HepG2 (cell line): Measurements from ENCODE around the gene C11orf21. TPM values are rescaled to one million over a fixed set of nuclear protein-coding genes. Genes with fewer than 3 reads are reported as not detected.

Experiments
- ATAC-seq: fragments of 200-7000 bp; cut with Tn5 transposase; 3 replicates; pipeline ENCODE4 v1.9.1; 2020; ENCODE audit warnings: mild to moderate bottlenecking, moderate library complexity
- BruUV-seq: library from RNA; stranded (reverse); fragments of 400-500 nt; replicated peaks from 2 replicates; lab custom pipeline; 2021; lab: Mats Ljungman, UMichigan
- CTCF ChIA-PET: fragments of 300-600 bp; formaldehyde crosslinking; extraction: SDS; loops from one replicate; lab custom pipeline; 2021; ENCODE audit warnings: low total read pairs, inconsistent platforms, low intra/inter-chr PET ratio; lab: Yijun Ruan, JAX
- POLR2A ChIA-PET: fragments of 350-600 bp; sonication (Branson Sonifier 250); formaldehyde crosslinking; loops from one replicate; lab custom pipeline; 2020; ENCODE audit warnings: antibody characterized with exemption, inconsistent platforms; lab: Yijun Ruan, JAX
- DNase-seq: peaks from one replicate; pipeline ENCODE4 v3.0.0-alpha.2; 2015; ENCODE audit warnings: low spot score
- FAIRE-seq: peaks from 3 replicates; lab custom pipeline; 2011; peaks lifted over from hg19 to GRCh38; lab: Jason Lieb, UNC
- H2AFZ ChIP-seq: one replicate; pipeline ENCODE4 v1.6.1; 2011; ENCODE audit warnings: low read length, inconsistent platforms
- H3K27ac ChIP-seq: fragments of 300-600 bp; 3 replicates; pipeline ENCODE4 v1.8.0; 2011; ENCODE audit warnings: mixed run types, mild to moderate bottlenecking, mixed read lengths, low read length, inconsistent platforms; ENCODE audit not compliant: insufficient read depth; ENCODE audit errors: extremely low read length
- H3K27me3 ChIP-seq, 2 experiments: fragments of 200-600 bp in 1 of 2; 2 replicates in 1 of 2; 3 replicates in 1 of 2; pipeline versions ENCODE4 v1.6.0 to v1.8.0; 2011; ENCODE audit warnings: low read length in 2 of 2, mild to moderate bottlenecking in 2 of 2, moderate library complexity in 2 of 2, inconsistent platforms in 1 of 2; ENCODE audit not compliant: insufficient read depth in 2 of 2, control insufficient read depth in 1 of 2
- H3K36me3 ChIP-seq, 2 experiments: fragments of 200-600 bp in 1 of 2; replicated peaks in 1 of 2; 2 replicates in 1 of 2; 3 replicates in 1 of 2; pipeline versions ENCODE4 v1.5.1 to v1.8.0; 2011; ENCODE audit warnings: low read length in 2 of 2, inconsistent platforms in 1 of 2; ENCODE audit not compliant: insufficient read depth in 2 of 2, control insufficient read depth in 1 of 2
- H3K4me1 ChIP-seq: 2 replicates; pipeline ENCODE4 v1.5.1; 2012; ENCODE audit warnings: low read length, inconsistent platforms; ENCODE audit not compliant: insufficient read depth
- H3K4me2 ChIP-seq: 2 replicates; pipeline ENCODE4 v1.6.0; 2011; ENCODE audit warnings: low read depth, low read length, inconsistent platforms
- H3K4me3 ChIP-seq, 3 experiments: fragments of 200-600 bp in 1 of 3; sonication (generic), shearing (Covaris generic) in 1 of 3; replicated peaks in 1 of 3; 2 replicates each; pipeline ENCODE4 v1.5.1; 2011 to 2016; ENCODE audit warnings: low read length in 3 of 3, inconsistent platforms in 2 of 3, low read depth in 2 of 3, mild to moderate bottlenecking in 2 of 3, control low read depth in 1 of 3, mixed read lengths in 1 of 3; ENCODE audit not compliant: insufficient read depth in 1 of 3
- H3K79me2 ChIP-seq: one replicate; pipeline ENCODE4 v1.6.1; 2011; ENCODE audit warnings: low read length, inconsistent platforms; ENCODE audit not compliant: insufficient read depth
- H3K9ac ChIP-seq: 2 replicates; pipeline ENCODE4 v1.6.0; 2011; ENCODE audit warnings: mild to moderate bottlenecking, low read depth, low read length, inconsistent platforms; ENCODE audit not compliant: insufficient read depth
- H3K9me3 ChIP-seq: 2 replicates; pipeline ENCODE4 v1.5.1; 2012; ENCODE audit warnings: mild to moderate bottlenecking, low read length
- H4K20me1 ChIP-seq: 2 replicates; pipeline ENCODE4 v1.6.0; 2011; ENCODE audit warnings: inconsistent platforms, mild to moderate bottlenecking, low read length, moderate library complexity; ENCODE audit not compliant: insufficient read depth
- GATAD2A ChIP-seq: IDR thresholded peaks from 2 replicates; pipeline ENCODE4 v1.6.1; 2016
- PAF1 ChIP-seq: IDR thresholded peaks from 2 replicates; pipeline ENCODE4 v1.6.1; 2016; ENCODE audit warnings: missing genetic modification reagents, missing compliant biosample characterization
- PCBP1 ChIP-seq: fragments of 200-400 bp; formaldehyde crosslinking; IDR thresholded peaks from 2 replicates; pipeline ENCODE4 v1.6.1; 2017; ENCODE audit warnings: mild to moderate bottlenecking, low read depth, low read length, borderline replicate concordance
- SIN3A ChIP-seq: IDR thresholded peaks from 2 replicates; pipeline ENCODE4 v1.6.1; 2011; ENCODE audit warnings: low read depth, mild to moderate bottlenecking, control low read depth, low read length, borderline replicate concordance
- SRSF4 ChIP-seq: fragments of 200-400 bp; formaldehyde crosslinking; IDR thresholded peaks from one replicate; pipeline ENCODE4 v1.6.1; 2018; ENCODE audit warnings: mild to moderate bottlenecking, low read depth, low read length, moderate library complexity; ENCODE audit not compliant: poor library complexity, severe bottlenecking
- TCF7 ChIP-seq: sonication (generic); IDR thresholded peaks from 2 replicates; pipeline ENCODE4 v1.6.1; 2016; ENCODE audit warnings: antibody characterized with exemption, low read depth
- ZMYM4 ChIP-seq: sonication (generic); formaldehyde crosslinking; IDR thresholded peaks from 2 replicates; pipeline ENCODE4 v1.8.1; 2023; ENCODE audit warnings: mild to moderate bottlenecking, missing genetic modification reagents
- ZNF318 ChIP-seq: sonication (generic); formaldehyde crosslinking; IDR thresholded peaks from 2 replicates; pipeline ENCODE4 v1.4.0; 2020; ENCODE audit warnings: mild to moderate bottlenecking, missing genetic modification reagents
- WGBS: methylation state at CpG from one replicate; pipeline ENCODE4 v1.1.6; 2017; ENCODE audit warnings: low lambda C conversion rate; 5-methylcytosine and 5-hydroxymethylcytosine counted together
- in situ Hi-C: cut with HindIII; loops from 2 replicates; pipeline ENCODE4 v1.10.0; 2017; ENCODE audit warnings: low pct_unique_long_range_greater_than_20kb; ENCODE audit not compliant: extremely low pct_ligation_motif_present
- intact Hi-C: fragments of 100-400 bp; cut with micrococcal nuclease; formaldehyde crosslinking; loops from one replicate; pipeline ENCODE4 v1.10.0; 2022; ENCODE audit not compliant: unreplicated experiment
- polyA plus RNA-seq, 8 experiments: library from polyadenylated mRNA; depleted of rRNA in 3 of 8; stranded (reverse) in 7 of 8; unstranded in 1 of 8; fragments of >200 nt; fragmentation: Illumina TruSeq in 4 of 8; extraction: Trizol in 4 of 8; gene quantifications; 2 replicates each; pipeline versions ENCODE4 v1.2.1 to v1.2.3, GENCODE V29; 2011 to 2016; ENCODE audit warnings: low read depth in 4 of 8, missing spikeins in 1 of 8, mixed read lengths in 1 of 8; ENCODE audit not compliant: insufficient read depth in 1 of 8
- total RNA-seq, 5 experiments: library from RNA; depleted of rRNA; stranded (reverse); fragments of >200 nt; fragmentation: Illumina TruSeq; extraction: Trizol; gene quantifications; 2 replicates each; pipeline ENCODE4 v1.2.3, GENCODE V29; 2016; ENCODE audit warnings: low read depth in 1 of 5
- TF ChIP-seq, protein P1 (sequence below): sonication (generic); formaldehyde crosslinking; IDR thresholded peaks from 2 replicates; pipeline ENCODE4 v1.5.0; 2020; ENCODE audit warnings: mild to moderate bottlenecking, missing genetic modification reagents, borderline replicate concordance

The C11orf21 gene
- total and polyA plus RNA-seq, 2 of the 13 experiments (the other 11 are each of a cell fraction or from before 2014, with no cell fraction given), result 0.08 TPM; not detected in 1

DNA sequence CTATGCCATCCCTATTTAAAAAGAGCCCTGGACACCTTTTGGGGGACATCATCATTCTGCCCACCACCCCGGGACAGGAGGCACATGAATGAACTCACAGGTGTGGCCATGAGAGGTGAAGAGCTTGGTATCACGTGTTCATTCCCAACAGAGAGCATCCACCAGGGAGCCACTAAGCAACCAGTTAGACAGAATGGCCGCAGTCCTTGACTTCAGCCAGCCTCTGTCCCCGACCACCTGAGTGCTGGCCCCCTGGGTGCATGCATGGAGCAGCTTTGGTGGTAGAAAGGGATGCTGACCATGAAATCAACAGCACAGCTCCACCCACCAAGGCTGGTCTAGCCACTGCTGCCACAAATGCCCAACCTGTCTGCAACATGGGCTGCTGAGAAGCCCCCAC lies 44.3 kb upstream of the C11orf21 start:
- CTCF ChIA-PET, result no interaction called here
- BruUV-seq, result no TSS peak
- DNase-seq, result no peak
- no CpG with 5 or more reads among the region's 4 CpGs for WGBS
- no peak overlapping the region for H3K4me2 ChIP-seq
- no peaks in the 10 kb centered on the region for H4K20me1 ChIP-seq
- H3K27me3 ChIP-seq, result peaks cover 0 to 19% of the 10 kb centered on the region in 2 experiments
- no peaks in the 10 kb centered on the region for H3K79me2 ChIP-seq
- ATAC-seq, result no peak
- intact Hi-C loops (no loop called here), in situ Hi-C loops (no loop called here)
- no peak overlapping the region for H3K27ac ChIP-seq
- H3K4me1 ChIP-seq, result no peaks in the 10 kb centered on the region
- FAIRE-seq, result no peak
- H3K9ac ChIP-seq, result no peak overlapping the region
- no peak overlapping the region for H3K4me3 ChIP-seq
- H3K36me3 ChIP-seq, result no peaks in the 10 kb centered on the region
- POLR2A ChIA-PET, result no interaction called here
- no peaks in the 10 kb centered on the region for H3K9me3 ChIP-seq
- no peak for TF ChIP-seq PAF1 (CRISPR knock-in tag)
- TF ChIP-seq PCBP1, result no peak
- TF ChIP-seq GATAD2A, result no peak
- H2AFZ ChIP-seq, result no peak overlapping the region

DNA sequence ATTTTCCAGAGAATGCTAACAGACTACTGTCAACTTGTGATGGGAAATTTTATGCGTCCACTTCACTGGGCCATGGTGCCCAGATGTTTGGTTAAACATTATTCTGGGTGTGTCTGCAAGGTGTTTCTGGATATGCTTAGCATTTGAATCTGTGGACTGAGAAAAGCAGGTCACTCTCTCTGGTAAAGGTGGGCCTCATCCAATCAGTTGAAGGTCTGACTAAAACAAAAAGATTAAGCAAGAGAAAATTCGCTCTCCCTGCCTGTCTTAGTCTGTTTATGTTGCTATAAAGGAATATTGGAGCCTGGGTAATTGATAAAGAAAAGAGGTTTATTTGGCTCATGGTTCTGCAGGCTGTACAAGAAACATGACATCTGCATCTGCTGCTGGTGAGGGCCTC lies 43.3 kb upstream of the C11orf21 start:
- no peak overlapping the region for H3K4me2 ChIP-seq
- no peaks in the 10 kb centered on the region for H3K9me3 ChIP-seq
- CTCF ChIA-PET, result no interaction called here
- H3K27me3 ChIP-seq, result peaks cover 0 to 17% of the 10 kb centered on the region in 2 experiments
- H3K4me3 ChIP-seq, result no peak overlapping the region
- DNase-seq (no peak), FAIRE-seq (no peak), ATAC-seq (no peak)
- no peaks in the 10 kb centered on the region for H3K4me1 ChIP-seq
- no peak overlapping the region for H3K27ac ChIP-seq
- no peaks in the 10 kb centered on the region for H3K36me3 ChIP-seq
- BruUV-seq, result no TSS peak
- no peak overlapping the region for H3K9ac ChIP-seq
- no peaks in the 10 kb centered on the region for H3K79me2 ChIP-seq
- POLR2A ChIA-PET, result no interaction called here
- intact Hi-C loops, result no loop called here
- in situ Hi-C loops, result no loop called here
- 0% methylated on average over 2 of the region's 2 CpGs for WGBS
- H2AFZ ChIP-seq, result no peak overlapping the region
- H4K20me1 ChIP-seq, result no peaks in the 10 kb centered on the region
- TF ChIP-seq ZMYM4 (no peak), SRSF4 (no peak), ZNF318 (no peak), TCF7 (no peak), SIN3A (no peak)
- TF ChIP-seq, protein P1, sequence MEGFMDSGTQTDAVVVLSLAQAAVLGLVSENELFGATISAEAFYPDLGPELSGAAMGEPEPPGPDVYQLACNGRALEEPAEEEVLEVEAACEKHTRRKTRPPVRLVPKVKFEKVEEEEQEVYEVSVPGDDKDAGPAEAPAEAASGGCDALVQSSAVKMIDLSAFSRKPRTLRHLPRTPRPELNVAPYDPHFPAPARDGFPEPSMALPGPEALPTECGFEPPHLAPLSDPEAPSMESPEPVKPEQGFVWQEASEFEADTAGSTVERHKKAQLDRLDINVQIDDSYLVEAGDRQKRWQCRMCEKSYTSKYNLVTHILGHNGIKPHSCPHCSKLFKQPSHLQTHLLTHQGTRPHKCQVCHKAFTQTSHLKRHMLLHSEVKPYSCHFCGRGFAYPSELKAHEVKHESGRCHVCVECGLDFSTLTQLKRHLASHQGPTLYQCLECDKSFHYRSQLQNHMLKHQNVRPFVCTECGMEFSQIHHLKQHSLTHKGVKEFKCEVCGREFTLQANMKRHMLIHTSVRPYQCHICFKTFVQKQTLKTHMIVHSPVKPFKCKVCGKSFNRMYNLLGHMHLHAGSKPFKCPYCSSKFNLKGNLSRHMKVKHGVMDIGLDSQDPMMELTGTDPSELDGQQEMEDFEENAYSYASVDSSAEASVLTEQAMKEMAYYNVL, result no peak
